Measurements from ENCODE around the gene MLLT10. TPM values are rescaled to one million over a fixed set of nuclear protein-coding genes. Genes with fewer than 3 reads are reported as not detected.

MLLT10 gene
- total and polyA plus RNA-seq, 10 of the 15 experiments (the other 5 are each of a cell fraction or from before 2014, with no cell fraction given) = 8.7 to 61.1 (median 28.5) TPM

- no peak for TF ChIP-seq E2F8 (IDR thresholded peaks at IDR 0.05; ENCODE audit: low read depth, partially characterized antibody)
- no peak for TF ChIP-seq ZNF592 (IDR thresholded peaks at IDR 0.05)
- TF ChIP-seq GATAD2B (conservative IDR thresholded peaks at IDR 0.05; ENCODE audit: low read depth) = peak; percentile 20; the same call in 1 of the 2 replicates
- no peak for TF ChIP-seq FOXM1 (IDR thresholded peaks at IDR 0.05; ENCODE audit: low read depth, low read length)
- TF ChIP-seq BHLHE40 (IDR thresholded peaks at IDR 0.05; ENCODE audit: borderline replicate concordance in 1 of 2, low read depth in 2 of 2, low read length in 1 of 2) = 0 out of 4 replicates have a peak, but pooled peaks of 1 of the 2 experiments have one; percentile 18
Measured at GRCh38 chr10:21496343-21497176, 37.5 kb upstream of the MLLT10 start (continued).

Measured in GM12878 (cell line).